BLaER1 treated with 17β-estradiol and CSF1 and Interleukin-3, amounts not matched to agents 10 nM and 100 nM (cell line): ENCODE results near the gene MIPOL1.
A peak's percentile ranks its signal among the peaks of the same experiment; 100 is the strongest.
"Not testable (repeated sequence)": the region's sequence is repeated elsewhere in the genome, so short reads cannot be mapped to it uniquely, and the experiment has no call there.

ENCODE experiments used
- H3K27ac ChIP-seq, 11 experiments: shearing (Covaris generic); formaldehyde crosslinking; 2 replicates each; pipeline ENCODE4 v1.8.1; 2022
- H3K27me3 ChIP-seq, 11 experiments: shearing (Covaris generic); formaldehyde crosslinking; 2 replicates each; pipeline ENCODE4 v1.8.1; 2022
- H3K36me3 ChIP-seq, 11 experiments: shearing (Covaris generic); formaldehyde crosslinking; 2 replicates each; pipeline ENCODE4 v1.8.1; 2022
- H3K4me1 ChIP-seq, 10 experiments: shearing (Covaris generic); formaldehyde crosslinking; 2 replicates each; pipeline ENCODE4 v1.8.1; 2022
- H3K4me2 ChIP-seq, 11 experiments: shearing (Covaris generic); formaldehyde crosslinking; 2 replicates each; pipeline ENCODE4 v1.8.1; 2022
- H3K4me3 ChIP-seq, 10 experiments: shearing (Covaris generic); formaldehyde crosslinking; 2 replicates each; pipeline ENCODE4 v1.8.1; 2022
- H3K9ac ChIP-seq, 11 experiments: shearing (Covaris generic); formaldehyde crosslinking; 2 replicates each; pipeline ENCODE4 v1.8.1; 2022
- H3K9me3 ChIP-seq, 11 experiments: shearing (Covaris generic); formaldehyde crosslinking; replicated peaks in 1 of 11; 2 replicates each; pipeline ENCODE4 v1.8.1; 2022
- H4K20me1 ChIP-seq, 11 experiments: shearing (Covaris generic); formaldehyde crosslinking; 2 replicates each; pipeline ENCODE4 v1.8.1; 2022
- Cebpa-rat ChIP-seq, 11 experiments: shearing (Covaris generic); IDR thresholded peaks; 2 replicates each; pipeline ENCODE4 v1.8.1; 2022

The MIPOL1 gene

GRCh38 chr14:37289688-37290087, 92.0 kb downstream of the MIPOL1 start:
- peaks cover 8 to 19% (median 16%) of the 10 kb centered on the region in 11 experiments; a peak in 17 of 22 replicates for H3K9me3 ChIP-seq
- no peak overlapping the region for H3K4me2 ChIP-seq
- TF ChIP-seq Cebpa-rat (IDR thresholded peaks at IDR 0.05), result no peak
- no peaks in the 10 kb centered on the region for H3K4me1 ChIP-seq
- no peaks in the 10 kb centered on the region for H3K36me3 ChIP-seq
- no peak overlapping the region for H3K4me3 ChIP-seq
- no peaks in the 10 kb centered on the region for H3K27me3 ChIP-seq
- no peak overlapping the region for H3K9ac ChIP-seq
- no peak overlapping the region for H3K27ac ChIP-seq
- no peaks in the 10 kb centered on the region for H4K20me1 ChIP-seq

- not testable (repeated sequence) for H3K4me3 ChIP-seq, H3K4me1 ChIP-seq, H3K36me3 ChIP-seq, H4K20me1 ChIP-seq, H3K27ac ChIP-seq, H3K9ac ChIP-seq, H3K27me3 ChIP-seq, H3K4me2 ChIP-seq
- peaks cover 8 to 19% (median 16%) of the 10 kb centered on the region in 11 experiments; a peak in 17 of 22 replicates for H3K9me3 ChIP-seq
Measured at GRCh38 chr14:37295262-37295661, 97.5 kb downstream of the MIPOL1 start.

GRCh38 chr14:37311252-37311651, 113.5 kb downstream of the MIPOL1 start:
- no peak overlapping the region for H3K4me2 ChIP-seq
- no peaks in the 10 kb centered on the region for H3K4me1 ChIP-seq
- no peak overlapping the region for H3K27ac ChIP-seq
- H3K9me3 ChIP-seq, result no peaks in the 10 kb centered on the region
- no peak overlapping the region for H3K9ac ChIP-seq
- H3K27me3 ChIP-seq, result no peaks in the 10 kb centered on the region
- H3K36me3 ChIP-seq, result no peaks in the 10 kb centered on the region
- no peaks in the 10 kb centered on the region for H4K20me1 ChIP-seq
- no peak overlapping the region for H3K4me3 ChIP-seq
- no peak for TF ChIP-seq Cebpa-rat (IDR thresholded peaks at IDR 0.05)

- Histone ChIP-seq H4K20me1 (no peaks in the 10 kb centered on the region), H3K27me3 (no peaks in the 10 kb centered on the region), H3K4me3 (no peak overlapping the region), H3K9ac (no peak overlapping the region), H3K9me3 (no peaks in the 10 kb centered on the region; a peak in 1 of 22 replicates), H3K4me2 (no peak overlapping the region), H3K27ac (no peak overlapping the region), H3K4me1 (peaks cover 0 to 19% (median 0%) of the 10 kb centered on the region in 10 experiments; a peak in 6 of 20 replicates), H3K36me3 (no peaks in the 10 kb centered on the region)
- no peak for TF ChIP-seq Cebpa-rat (IDR thresholded peaks at IDR 0.05)
Measured at GRCh38 chr14:37318938-37319337, 121.2 kb downstream of the MIPOL1 start.

- no peak overlapping the region for H3K27ac ChIP-seq
- no peaks in the 10 kb centered on the region for H3K27me3 ChIP-seq
- H3K4me2 ChIP-seq, result no peak overlapping the region
- peaks cover 0 to 19% (median 0%) of the 10 kb centered on the region in 10 experiments; a peak in 6 of 20 replicates for H3K4me1 ChIP-seq
- H3K9ac ChIP-seq, result no peak overlapping the region
- no peaks in the 10 kb centered on the region for H3K36me3 ChIP-seq
- no peaks in the 10 kb centered on the region for H4K20me1 ChIP-seq
- H3K4me3 ChIP-seq, result no peak overlapping the region
- H3K9me3 ChIP-seq, result no peaks in the 10 kb centered on the region; a peak in 1 of 22 replicates
- no peak for TF ChIP-seq Cebpa-rat (IDR thresholded peaks at IDR 0.05)
Measured at GRCh38 chr14:37320106-37320505, 122.4 kb downstream of the MIPOL1 start.

GRCh38 chr14:37325332-37325731, 127.6 kb downstream of the MIPOL1 start:
- Histone ChIP-seq H3K27ac (no peak overlapping the region), H3K9ac (no peak overlapping the region), H3K4me3 (no peak overlapping the region), H3K36me3 (no peaks in the 10 kb centered on the region), H3K4me1 (no peaks in the 10 kb centered on the region; a peak in 1 of 20 replicates), H3K9me3 (no peaks in the 10 kb centered on the region; a peak in 1 of 22 replicates), H3K4me2 (no peak overlapping the region), H3K27me3 (no peaks in the 10 kb centered on the region), H4K20me1 (no peaks in the 10 kb centered on the region)
- TF ChIP-seq Cebpa-rat (IDR thresholded peaks at IDR 0.05), result no peak

- no peaks in the 10 kb centered on the region for H3K27me3 ChIP-seq
- TF ChIP-seq Cebpa-rat (IDR thresholded peaks at IDR 0.05), result no peak
Measured at GRCh38 chr14:37326434-37326833, 128.7 kb downstream of the MIPOL1 start.

GRCh38 chr14:37327933-37328332, 130.2 kb downstream of the MIPOL1 start:
- not testable (repeated sequence) for H3K9me3 ChIP-seq, H3K9ac ChIP-seq, H3K27me3 ChIP-seq, H3K4me3 ChIP-seq, H3K27ac ChIP-seq, H3K4me1 ChIP-seq, H4K20me1 ChIP-seq, H3K36me3 ChIP-seq, H3K4me2 ChIP-seq

More at GRCh38 chr14:37326434-37326833, 128.7 kb downstream of the MIPOL1 start:
- Histone ChIP-seq H3K36me3 (no peaks in the 10 kb centered on the region), H3K4me1 (no peaks in the 10 kb centered on the region; a peak in 1 of 20 replicates), H3K4me3 (no peak overlapping the region), H3K4me2 (no peak overlapping the region), H3K9ac (no peak overlapping the region), H4K20me1 (no peaks in the 10 kb centered on the region), H3K9me3 (peaks cover 0 to 4% (median 0%) of the 10 kb centered on the region in 11 experiments; a peak in 2 of 22 replicates), H3K27ac (no peak overlapping the region)

- H3K36me3 ChIP-seq, result no peaks in the 10 kb centered on the region
- H3K27ac ChIP-seq, result no peak overlapping the region
- no peak overlapping the region for H3K4me3 ChIP-seq
- peaks cover 0 to 4% (median 0%) of the 10 kb centered on the region in 11 experiments; a peak in 2 of 22 replicates for H3K9me3 ChIP-seq
- no peaks in the 10 kb centered on the region for H3K27me3 ChIP-seq
- no peak for TF ChIP-seq Cebpa-rat (IDR thresholded peaks at IDR 0.05)
- H4K20me1 ChIP-seq, result no peaks in the 10 kb centered on the region
- no peaks in the 10 kb centered on the region; a peak in 1 of 20 replicates for H3K4me1 ChIP-seq
- H3K9ac ChIP-seq, result no peak overlapping the region
- no peak overlapping the region for H3K4me2 ChIP-seq
Measured at GRCh38 chr14:37328673-37329072, 130.9 kb downstream of the MIPOL1 start.

- Histone ChIP-seq H3K27ac (no peak overlapping the region), H3K36me3 (no peaks in the 10 kb centered on the region), H3K9me3 (peaks cover 0 to 4% (median 0%) of the 10 kb centered on the region in 11 experiments; a peak in 2 of 22 replicates), H3K4me2 (0 out of 22 replicates have a peak overlapping the region, but pooled peaks of 1 of the 11 experiments have one; percentile 10), H3K9ac (no peak overlapping the region), H3K27me3 (no peaks in the 10 kb centered on the region), H4K20me1 (no peaks in the 10 kb centered on the region), H3K4me3 (no peak overlapping the region), H3K4me1 (no peaks in the 10 kb centered on the region; a peak in 1 of 20 replicates)
- TF ChIP-seq Cebpa-rat (IDR thresholded peaks at IDR 0.05), result no peak
Measured at GRCh38 chr14:37329189-37330001, 131.7 kb downstream of the MIPOL1 start.
